ENCODE measurements around the gene WDR89. TPM values are rescaled to one million over a fixed set of nuclear protein-coding genes. Genes with fewer than 3 reads are reported as not detected.
"Not testable (repeated sequence)": the region's sequence is repeated elsewhere in the genome, so short reads cannot be mapped to it uniquely, and the experiment has no call there.

The WDR89 gene
- total and polyA plus RNA-seq, 12 donors, result 3.6 to 6.9 (median 6.1) TPM

GRCh38 chr14:63642656-63643382 lies 1.1 kb upstream of the WDR89 start:
- Histone ChIP-seq H3K27me3 (no peaks in the 10 kb centered on the region), H3K9me3 (no peaks in the 10 kb centered on the region), H3K36me3 (peaks cover 0 to 6% (median 0%) of the 10 kb centered on the region in 9 donors), H3K27ac (peak overlapping the region in 9 of 10 donors; percentile 87 to 96 (median 91)), H3K4me1 (peaks cover 0 to 25% (median 12%) of the 10 kb centered on the region in 9 donors), H3K4me3 (peak overlapping the region; percentile 51 to 80 (median 68))
- ATAC-seq (no peak), DNase-seq (no peak)
- intact Hi-C loops (cut with DNase I), result loop anchor here in 5 of 10 donors (5.0 to 10.0 kb wide), 4 partner anchors 82 to 256 kb away; partner anchors contain the start of genes PPP2R5E (in 4 of the 5) and SGPP1 (in 3 of the 5)
- 70 to 71% methylated on average over 8 of the region's 8 CpGs for WGBS, 2 donors
- TF ChIP-seq CTCF (IDR thresholded peaks at IDR 0.05), result no peak

GRCh38 chr14:63642229-63642611 lies 549 bp upstream of the WDR89 start:
- Histone ChIP-seq H3K27me3 (no peaks in the 10 kb centered on the region), H3K4me1 (peaks cover 0 to 25% (median 12%) of the 10 kb centered on the region in 9 donors), H3K36me3 (peaks cover 0 to 6% (median 0%) of the 10 kb centered on the region in 9 donors), H3K27ac (peak overlapping the region; percentile 62 to 96 (median 90)), H3K4me3 (peak overlapping the region; percentile 51 to 80 (median 68)), H3K9me3 (peaks cover 0 to 2% (median 0%) of the 10 kb centered on the region in 11 donors)
- peak; percentile 84 to 93 (median 88) for ATAC-seq
- DNase-seq, result peak; percentile 33 to 92
- WGBS, 2 donors, result 0 to 1% methylated on average over 12 of the region's 12 CpGs
- no peak for TF ChIP-seq CTCF (IDR thresholded peaks at IDR 0.05)
- intact Hi-C loops (cut with DNase I), result loop anchor here in 5 of 10 donors (5.0 to 10.0 kb wide), 4 partner anchors 83 to 255 kb away; partner anchors contain the start of genes PPP2R5E (in 4 of the 5) and SGPP1 (in 3 of the 5)

- WGBS, 2 donors, result 93 to 95% methylated on average over 1 of the region's 1 CpG
These were observed 3.2 kb downstream of the WDR89 start for GRCh38 chr14:63638493-63638892.

GRCh38 chr14:63636094-63636635 lies 5.5 kb downstream of the WDR89 start:
- H3K27ac ChIP-seq, H3K27me3 ChIP-seq, H3K36me3 ChIP-seq, ATAC-seq, DNase-seq, H3K4me3 ChIP-seq: not testable (repeated sequence)
- H3K9me3 ChIP-seq, result peaks cover 0 to 29% (median 18%) of the 10 kb centered on the region in 11 donors
- peaks cover 0 to 16% (median 8%) of the 10 kb centered on the region in 9 donors for H3K4me1 ChIP-seq
- intact Hi-C loops (cut with DNase I), result loop anchor here in 4 of 10 donors (5.0 to 10.0 kb wide), 5 partner anchors 89 to 251 kb away; partner anchors contain the start of gene PPP2R5E (in 1 of the 4)
- 91 to 98% methylated on average over 4 of the region's 4 CpGs for WGBS, 2 donors

More at GRCh38 chr14:63638493-63638892, 3.2 kb downstream of the WDR89 start:
- DNase-seq (no peak), ATAC-seq (no peak)
- Histone ChIP-seq H3K9me3 (peaks cover 0 to 29% (median 18%) of the 10 kb centered on the region in 11 donors), H3K36me3 (peaks cover 0 to 6% (median 0%) of the 10 kb centered on the region in 9 donors), H3K27ac (no peak overlapping the region), H3K27me3 (no peaks in the 10 kb centered on the region), H3K4me1 (peaks cover 0 to 25% (median 12%) of the 10 kb centered on the region in 9 donors), H3K4me3 (no peak overlapping the region)
- intact Hi-C loops (cut with DNase I), result loop anchor here in 4 of 10 donors (5.0 to 10.0 kb wide), 5 partner anchors 91 to 254 kb away; partner anchors contain the start of gene PPP2R5E (in 1 of the 4)
- TF ChIP-seq CTCF (IDR thresholded peaks at IDR 0.05), result no peak

Data from heart right ventricle (tissue), 16 donors.